Neural cell (in vitro differentiated cells): ENCODE results near the gene ADARB2. TPM values are rescaled to one million over a fixed set of nuclear protein-coding genes. Genes with fewer than 3 reads are reported as not detected.

Experiments used
- H2AFZ ChIP-seq: fragments of 200-600, 300-800 bp; sonication (generic), shearing (Covaris generic); 2 replicates; pipeline ENCODE4 v1.6.0; 2014; ENCODE audit warnings: low read depth, mild to moderate bottlenecking, antibody characterized with exemption, low read length, moderate library complexity
- H3F3A ChIP-seq: fragments of 200-600 bp; shearing (Covaris generic); 2 replicates; pipeline ENCODE4 v1.6.1; 2016; ENCODE audit warnings: mild to moderate bottlenecking, moderate library complexity, mixed read lengths, antibody characterized with exemption, low read length; ENCODE audit not compliant: insufficient read depth, poor library complexity, severe bottlenecking
- H3K27ac ChIP-seq: fragments of 200-600, 300-800 bp; sonication (generic), shearing (Covaris generic); 2 replicates; pipeline ENCODE4 v1.5.1; 2014; ENCODE audit warnings: mild to moderate bottlenecking, low read length, moderate library complexity
- H3K27me3 ChIP-seq: fragments of 300-800, 200-600 bp; sonication (generic), shearing (Covaris generic); 2 replicates; pipeline ENCODE4 v1.6.0; 2014; ENCODE audit warnings: mild to moderate bottlenecking, low read depth, low read length, moderate library complexity; ENCODE audit not compliant: insufficient read depth
- H3K36me3 ChIP-seq: fragments of 300-800, 200-600 bp; sonication (generic), shearing (Covaris generic); 2 replicates; pipeline ENCODE4 v1.5.1; 2014; ENCODE audit warnings: mild to moderate bottlenecking, antibody characterized with exemption, low read length, moderate library complexity; ENCODE audit not compliant: insufficient read depth
- H3K4me2 ChIP-seq: fragments of 300-800, 200-600 bp; sonication (generic), shearing (Covaris generic); 2 replicates; pipeline ENCODE4 v1.6.0; 2014; ENCODE audit warnings: mild to moderate bottlenecking, low read length
- H3K4me3 ChIP-seq: fragments of 300-800, 200-600 bp; sonication (generic), shearing (Covaris generic); 2 replicates; pipeline ENCODE4 v1.5.1; 2014; ENCODE audit warnings: mild to moderate bottlenecking, low read length, moderate library complexity
- H3K79me2 ChIP-seq: fragments of 200-600 bp; shearing (Covaris generic); replicated peaks from 2 replicates; pipeline ENCODE4 v1.6.0; 2014; ENCODE audit warnings: mild to moderate bottlenecking, low read length, moderate library complexity; ENCODE audit not compliant: insufficient read depth
- H3K9ac ChIP-seq: fragments of 300-800, 200-600 bp; sonication (generic), shearing (Covaris generic); 2 replicates; pipeline ENCODE4 v1.6.1; 2016; ENCODE audit warnings: mild to moderate bottlenecking, low read length, mixed read lengths
- H3K9me2 ChIP-seq: fragments of 200-600 bp; shearing (Covaris generic); 2 replicates; pipeline ENCODE4 v1.6.1; 2016; ENCODE audit warnings: mild to moderate bottlenecking, low read length, mixed read lengths; ENCODE audit not compliant: insufficient read depth
- H3K9me3 ChIP-seq: fragments of 200-600, 300-800 bp; sonication (generic), shearing (Covaris generic); 2 replicates; pipeline ENCODE4 v1.6.1; 2016; ENCODE audit warnings: mild to moderate bottlenecking, mixed run types, low read length, moderate library complexity, mixed read lengths
- H4K20me1 ChIP-seq: fragments of 200-600 bp; shearing (Covaris generic); 2 replicates; pipeline ENCODE4 v1.6.1; 2016; ENCODE audit warnings: mild to moderate bottlenecking, mixed run types; ENCODE audit not compliant: insufficient read depth
- CTCF ChIP-seq: fragments of 450-650 bp; IDR thresholded peaks from 2 replicates; pipeline ENCODE4 v1.5.1; 2014; ENCODE audit warnings: antibody characterized with exemption, mild to moderate bottlenecking, moderate library complexity; ENCODE audit not compliant: poor library complexity, severe bottlenecking
- EP300 ChIP-seq: fragments of 450-650 bp; conservative IDR thresholded peaks from 2 replicates; pipeline ENCODE4 v1.6.1; 2014; ENCODE audit warnings: antibody characterized with exemption, mild to moderate bottlenecking, moderate library complexity; ENCODE audit not compliant: poor library complexity, severe bottlenecking
- EZH2 ChIP-seq: fragments of 200-600, 300-800 bp; shearing (Covaris generic), sonication (generic); IDR thresholded peaks from 2 replicates; pipeline ENCODE4 v1.6.1; 2014; ENCODE audit warnings: antibody characterized with exemption, low read length, borderline replicate concordance, mild to moderate bottlenecking; ENCODE audit not compliant: insufficient read depth, poor library complexity, severe bottlenecking
- MXI1 ChIP-seq: fragments of 450-650 bp; conservative IDR thresholded peaks from 2 replicates; pipeline ENCODE4 v1.6.1; 2014; ENCODE audit warnings: antibody characterized with exemption, mild to moderate bottlenecking; ENCODE audit not compliant: poor library complexity, severe bottlenecking
- POLR2AphosphoS5 ChIP-seq: IDR thresholded peaks from 2 replicates; pipeline ENCODE4 v1.6.1; 2012
- RAD21 ChIP-seq: fragments of 450-650 bp; conservative IDR thresholded peaks from 2 replicates; pipeline ENCODE4 v1.6.1; 2014; ENCODE audit warnings: antibody characterized with exemption, mild to moderate bottlenecking, moderate library complexity
- REST ChIP-seq: IDR thresholded peaks from 2 replicates; pipeline ENCODE4 v1.6.1; 2012; ENCODE audit warnings: borderline replicate concordance
- SMC3 ChIP-seq: fragments of 450-650 bp; conservative IDR thresholded peaks from 2 replicates; pipeline ENCODE4 v1.6.1; 2014; ENCODE audit warnings: antibody characterized with exemption, mild to moderate bottlenecking, moderate library complexity; ENCODE audit not compliant: poor library complexity
- TAF1 ChIP-seq: IDR thresholded peaks from 2 replicates; pipeline ENCODE4 v1.6.1; 2012; ENCODE audit warnings: low read depth
- polyA plus RNA-seq: library from polyadenylated mRNA; depleted of rRNA; stranded (reverse); fragments of >200 nt; gene quantifications from 2 replicates; pipeline ENCODE4 v1.2.3, GENCODE V29; 2014

Gene ADARB2
- polyA plus RNA-seq, 1 donor from 2014 or later, result 3.6 TPM

GRCh38 chr10:1525354-1526162, 211.8 kb downstream of the ADARB2 start:
- H3K9me2 ChIP-seq, result no peaks in the 10 kb centered on the region
- H3K4me2 ChIP-seq, result no peak overlapping the region
- no peaks in the 10 kb centered on the region for H3K9me3 ChIP-seq
- no peaks in the 10 kb centered on the region for H4K20me1 ChIP-seq
- TF ChIP-seq EP300 (no peak), TAF1 (no peak), MXI1 (no peak), RAD21 (no peak), CTCF (no peak), SMC3 (no peak), EZH2 (no peak), POLR2AphosphoS5 (no peak), REST (no peak)
- no peak overlapping the region for H2AFZ ChIP-seq
- H3K27ac ChIP-seq, result no peak overlapping the region
- no peaks in the 10 kb centered on the region for H3F3A ChIP-seq
- H3K79me2 ChIP-seq, result no peaks in the 10 kb centered on the region
- H3K4me3 ChIP-seq, result no peak overlapping the region
- no peaks in the 10 kb centered on the region for H3K27me3 ChIP-seq
- H3K36me3 ChIP-seq, result no peaks in the 10 kb centered on the region
- H3K9ac ChIP-seq, result no peak overlapping the region

- H3K9ac ChIP-seq, result no peak overlapping the region
- H3K79me2 ChIP-seq, result no peaks in the 10 kb centered on the region
- H3K9me3 ChIP-seq, result no peaks in the 10 kb centered on the region
- H3K27ac ChIP-seq, result no peak overlapping the region
- no peak overlapping the region for H2AFZ ChIP-seq
- TF ChIP-seq EZH2, result no peak
- peak; percentile 17 for TF ChIP-seq RAD21
- TF ChIP-seq REST, result no peak
- H3K9me2 ChIP-seq, result no peaks in the 10 kb centered on the region
- H3K36me3 ChIP-seq, result no peaks in the 10 kb centered on the region
- H3K27me3 ChIP-seq, result no peaks in the 10 kb centered on the region
- no peak overlapping the region for H3K4me3 ChIP-seq
- no peaks in the 10 kb centered on the region for H3F3A ChIP-seq
- H4K20me1 ChIP-seq, result no peaks in the 10 kb centered on the region
- H3K4me2 ChIP-seq, result no peak overlapping the region
Measured at GRCh38 chr10:1524540-1524939, 212.8 kb downstream of the ADARB2 start.
